SK-N-SH (cell line): ENCODE data around the gene VASH2. TPM values are rescaled to one million over a fixed set of nuclear protein-coding genes. Genes with fewer than 3 reads are reported as not detected.
"Not testable (repeated sequence)": the region's sequence is repeated elsewhere in the genome, so short reads cannot be mapped to it uniquely, and the experiment has no call there.

Experiments used
- CTCF ChIA-PET: fragments of 300-600, 350-600 bp; formaldehyde crosslinking; extraction: SDS; loops from one replicate; lab custom pipeline; 2021; lab: Yijun Ruan, JAX
- POLR2A ChIA-PET: fragments of 350-600 bp; sonication (Branson Sonifier 250); formaldehyde crosslinking; extraction: SDS; loops from one replicate; lab custom pipeline; 2020; ENCODE audit warnings: antibody characterized with exemption, inconsistent platforms; lab: Yijun Ruan, JAX
- DNase-seq: peaks from one replicate; pipeline ENCODE4 v3.0.0; 2012
- H2AFZ ChIP-seq: fragments of 200-600 bp; sonication (generic); 2 replicates; pipeline ENCODE4 v1.8.1; 2016; ENCODE audit warnings: antibody characterized with exemption, mild to moderate bottlenecking, low read depth
- H3F3A ChIP-seq: fragments of 200-600 bp; sonication (generic); replicated peaks from 2 replicates; pipeline ENCODE3; 2016; ENCODE audit warnings: antibody characterized with exemption, mild to moderate bottlenecking; ENCODE audit not compliant: insufficient read depth
- H3K27ac ChIP-seq, 2 experiments: fragments of 200-500 bp in 1 of 2; fragments of 200-600 bp in 1 of 2; sonication (Bioruptor generic) in 1 of 2; sonication (generic), shearing (Covaris generic) in 1 of 2; 2 replicates each; pipeline versions ENCODE4 v1.5.1 to v1.6.1; 2014 to 2016; ENCODE audit warnings: low read depth in 2 of 2, inconsistent platforms in 1 of 2, low read length in 1 of 2, mild to moderate bottlenecking in 1 of 2, mixed read lengths in 1 of 2
- H3K27me3 ChIP-seq: fragments of 200-600 bp; sonication (generic), shearing (Covaris generic); 2 replicates; pipeline ENCODE4 v1.6.1; 2016; ENCODE audit warnings: mixed run types; ENCODE audit not compliant: insufficient read depth
- H3K36me3 ChIP-seq, 2 experiments: fragments of 200-500 bp in 1 of 2; fragments of 200-600 bp in 1 of 2; sonication (Bioruptor generic) in 1 of 2; sonication (generic) in 1 of 2; replicated peaks in 1 of 2; 2 replicates each; pipeline versions ENCODE3 to v1.5.1; 2014 to 2016; ENCODE audit warnings: low read length in 1 of 2, mild to moderate bottlenecking in 1 of 2; ENCODE audit not compliant: insufficient read depth in 2 of 2, control insufficient read depth in 1 of 2
- H3K4me1 ChIP-seq, 2 experiments: fragments of 200-500 bp in 1 of 2; fragments of 200-600 bp in 1 of 2; sonication (Bioruptor generic) in 1 of 2; sonication (generic), shearing (Covaris generic) in 1 of 2; 2 replicates each; pipeline versions ENCODE4 v1.5.1 to v1.6.1; 2014 to 2016; ENCODE audit warnings: low read depth in 1 of 2, low read length in 1 of 2, mixed run types in 1 of 2; ENCODE audit not compliant: insufficient read depth in 2 of 2, control insufficient read depth in 1 of 2
- H3K4me2 ChIP-seq: fragments of 200-600 bp; sonication (generic), shearing (Covaris generic); 2 replicates; pipeline ENCODE4 v1.6.1; 2017; ENCODE audit warnings: mixed run types
- H3K4me3 ChIP-seq, 2 experiments: fragments of 200-500 bp in 1 of 2; fragments of 200-600 bp in 1 of 2; sonication (Bioruptor generic) in 1 of 2; sonication (generic), shearing (Covaris generic) in 1 of 2; 2 replicates each; pipeline versions ENCODE4 v1.5.1 to v1.8.1; 2014 to 2016; ENCODE audit warnings: low read depth in 2 of 2, inconsistent platforms in 1 of 2, low read length in 1 of 2, mild to moderate bottlenecking in 1 of 2, mixed read lengths in 1 of 2, moderate library complexity in 1 of 2
- H3K79me2 ChIP-seq: fragments of 200-600 bp; sonication (generic); 2 replicates; pipeline ENCODE4 v1.8.1; 2017; ENCODE audit warnings: mild to moderate bottlenecking; ENCODE audit not compliant: insufficient read depth
- H3K9ac ChIP-seq: fragments of 200-600 bp; sonication (generic); 2 replicates; pipeline ENCODE4 v1.6.1; 2017; ENCODE audit warnings: mixed run types
- H3K9me2 ChIP-seq: fragments of 200-600 bp; sonication (generic); 2 replicates; pipeline ENCODE4 v1.6.1; 2017; ENCODE audit warnings: mixed run types
- H3K9me3 ChIP-seq: fragments of 200-600 bp; sonication (generic); 2 replicates; pipeline ENCODE4 v1.6.1; 2017; ENCODE audit warnings: mixed run types, mild to moderate bottlenecking, moderate library complexity
- H4K20me1 ChIP-seq: fragments of 200-600 bp; sonication (generic); 2 replicates; pipeline ENCODE4 v1.6.1; 2017; ENCODE audit warnings: mild to moderate bottlenecking, mixed run types; ENCODE audit not compliant: insufficient read depth
- ELF1 ChIP-seq: IDR thresholded peaks from 2 replicates; pipeline ENCODE4 v1.4.0; 2012
- GABPA ChIP-seq: IDR thresholded peaks from 2 replicates; pipeline ENCODE4 v1.4.0; 2012; ENCODE audit warnings: low read depth, mild to moderate bottlenecking
- MAX ChIP-seq: IDR thresholded peaks from 2 replicates; pipeline ENCODE4 v1.4.0; 2012; ENCODE audit warnings: low read depth
- NFIC ChIP-seq: IDR thresholded peaks from 2 replicates; pipeline ENCODE4 v1.4.0; 2012; ENCODE audit warnings: borderline replicate concordance
- POLR2AphosphoS5 ChIP-seq: IDR thresholded peaks from 2 replicates; pipeline ENCODE4 v1.6.1; 2012; ENCODE audit warnings: low read depth, low read length
- RAD21 ChIP-seq: IDR thresholded peaks from 2 replicates; pipeline ENCODE4 v1.6.1; 2012; ENCODE audit warnings: mild to moderate bottlenecking, low read length
- RCOR1 ChIP-seq: fragments of 150-350 bp; IDR thresholded peaks from 2 replicates; pipeline ENCODE4 v1.6.1; 2017; ENCODE audit warnings: antibody characterized with exemption, low read length
- RFX5 ChIP-seq: IDR thresholded peaks from 2 replicates; pipeline ENCODE4 v1.6.1; 2012; ENCODE audit warnings: mild to moderate bottlenecking, improper control_type of control experiment, low read length
- RXRA ChIP-seq: IDR thresholded peaks from 2 replicates; pipeline ENCODE4 v1.4.0; 2012; ENCODE audit warnings: low read depth, mild to moderate bottlenecking, borderline replicate concordance
- TCF12 ChIP-seq: IDR thresholded peaks from 2 replicates; pipeline ENCODE4 v1.4.0; 2012
- WGBS: methylation state at CpG from one replicate; pipeline ENCODE4 v1.1.6; 2017; ENCODE audit warnings: low lambda C conversion rate; 5-methylcytosine and 5-hydroxymethylcytosine counted together
- polyA plus RNA-seq, 3 experiments: library from polyadenylated mRNA; depleted of rRNA; stranded (reverse); fragments of >200 nt; gene quantifications; 2 replicates each; pipeline ENCODE4 v1.2.3, GENCODE V29; 2012
- TF ChIP-seq, protein P1 (sequence below): IDR thresholded peaks from 2 replicates; pipeline ENCODE4 v1.6.1; 2012; ENCODE audit warnings: mild to moderate bottlenecking, low read depth, low read length, moderate library complexity
- TF ChIP-seq, protein P2 (sequence below): fragments of 200-600 bp; sonication (generic); IDR thresholded peaks from 2 replicates; pipeline ENCODE4 v1.6.1; 2017; ENCODE audit warnings: antibody characterized with exemption, mild to moderate bottlenecking, moderate library complexity

Gene VASH2
- polyA plus RNA-seq, 1 of the 3 experiments (the other 2 are of a cell fraction): 0.41 TPM

DNA sequence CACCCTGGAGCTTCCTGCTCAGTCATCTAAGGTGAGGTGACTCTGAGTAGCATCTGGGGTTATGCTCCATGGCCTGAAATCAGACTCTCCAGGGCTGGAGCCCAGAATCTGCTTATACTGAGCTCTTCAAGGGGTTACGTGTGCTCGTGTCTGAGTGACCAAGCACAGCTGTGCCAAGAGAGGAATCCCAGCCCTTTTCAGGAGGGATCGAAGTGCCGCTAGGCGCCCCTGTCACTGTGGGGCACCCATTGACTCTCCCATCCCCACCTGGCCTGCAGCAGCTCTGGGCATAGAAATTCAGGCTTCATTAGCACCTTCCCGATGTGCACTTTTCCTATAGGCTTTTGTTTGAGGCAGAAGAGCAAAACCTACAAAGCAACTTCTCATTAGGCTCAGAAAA lies 13.8 kb downstream of the VASH2 start (continued):
- no peak for TF ChIP-seq RXRA
- no peak for TF ChIP-seq TCF12
- TF ChIP-seq MAX: no peak
- TF ChIP-seq POLR2AphosphoS5: no peak
- no peak for TF ChIP-seq ELF1

GRCh38 chr1:212964993-212965392 lies 14.7 kb downstream of the VASH2 start:
- CTCF ChIA-PET: interaction anchor here (1.8 kb wide), 1 partner anchor 29 kb away, joined by 7 read pairs; no protein-coding TSS in a partner anchor
- POLR2A ChIA-PET, H3K27ac ChIP-seq, H4K20me1 ChIP-seq, H3K9ac ChIP-seq, H3F3A ChIP-seq, H3K27me3 ChIP-seq, H3K36me3 ChIP-seq, H3K4me1 ChIP-seq, H3K4me2 ChIP-seq, H3K9me2 ChIP-seq, DNase-seq, H3K79me2 ChIP-seq, H3K9me3 ChIP-seq, H3K4me3 ChIP-seq, H2AFZ ChIP-seq: not testable (repeated sequence)
- 100% methylated on average over 1 of the region's 1 CpG for WGBS

GRCh38 chr1:212966616-212967015 lies 16.3 kb downstream of the VASH2 start:
- no peaks in the 10 kb centered on the region for H3K36me3 ChIP-seq
- ChIA-PET POLR2A (no interaction called here), CTCF (interaction anchor here (1.4 to 2.2 kb wide), 3 partner anchors 29 to 509 kb away, joined by 3 to 14 read pairs (median 3); no protein-coding TSS in a partner anchor)
- H3K79me2 ChIP-seq: no peaks in the 10 kb centered on the region
- WGBS: 91% methylated on average over 5 of the region's 5 CpGs
- H3K27me3 ChIP-seq: no peaks in the 10 kb centered on the region; the same call in 1 of the 2 replicates
- no peaks in the 10 kb centered on the region for H4K20me1 ChIP-seq
- TF ChIP-seq NFIC (no peak), RFX5 (no peak)
- peaks cover 0 to 2% of the 10 kb centered on the region in 2 experiments; a peak in 1 of 4 replicates for H3K4me1 ChIP-seq
- no peaks in the 10 kb centered on the region for H3K9me3 ChIP-seq
- H3K9ac ChIP-seq: no peak overlapping the region
- H3K4me2 ChIP-seq: no peak overlapping the region
- no peak overlapping the region for H2AFZ ChIP-seq
- no peaks in the 10 kb centered on the region for H3K9me2 ChIP-seq
- H3K4me3 ChIP-seq: no peak overlapping the region
- H3K27ac ChIP-seq: no peak overlapping the region
- no peak for DNase-seq
- H3F3A ChIP-seq: no peaks in the 10 kb centered on the region

GRCh38 chr1:212967801-212968200 lies 17.5 kb downstream of the VASH2 start:
- no peaks in the 10 kb centered on the region for H3K27me3 ChIP-seq
- H3K4me2 ChIP-seq: no peak overlapping the region
- H3K9ac ChIP-seq: no peak overlapping the region
- DNase-seq: peak; percentile 57
- no peaks in the 10 kb centered on the region for H4K20me1 ChIP-seq
- no peaks in the 10 kb centered on the region for H3K9me3 ChIP-seq
- no peaks in the 10 kb centered on the region for H3K9me2 ChIP-seq
- H3K36me3 ChIP-seq: no peaks in the 10 kb centered on the region
- ChIA-PET POLR2A (interaction anchor here (0.7 to 1.4 kb wide), 2 partner anchors 17 to 110 kb away, joined by 3 read pairs; no protein-coding TSS in a partner anchor), CTCF (interaction anchor here (0.6 to 2.2 kb wide), 14 partner anchors 9 to 865 kb away, joined by 3 to 14 read pairs (median 3); partner anchors contain the start of gene VASH2)
- no peak overlapping the region for H3K27ac ChIP-seq
- H3K4me3 ChIP-seq: no peak overlapping the region
- WGBS: 80% methylated on average over 8 of the region's 8 CpGs
- TF ChIP-seq GABPA (no peak), RCOR1 (no peak), RAD21 (no peak)
- TF ChIP-seq, protein P1, sequence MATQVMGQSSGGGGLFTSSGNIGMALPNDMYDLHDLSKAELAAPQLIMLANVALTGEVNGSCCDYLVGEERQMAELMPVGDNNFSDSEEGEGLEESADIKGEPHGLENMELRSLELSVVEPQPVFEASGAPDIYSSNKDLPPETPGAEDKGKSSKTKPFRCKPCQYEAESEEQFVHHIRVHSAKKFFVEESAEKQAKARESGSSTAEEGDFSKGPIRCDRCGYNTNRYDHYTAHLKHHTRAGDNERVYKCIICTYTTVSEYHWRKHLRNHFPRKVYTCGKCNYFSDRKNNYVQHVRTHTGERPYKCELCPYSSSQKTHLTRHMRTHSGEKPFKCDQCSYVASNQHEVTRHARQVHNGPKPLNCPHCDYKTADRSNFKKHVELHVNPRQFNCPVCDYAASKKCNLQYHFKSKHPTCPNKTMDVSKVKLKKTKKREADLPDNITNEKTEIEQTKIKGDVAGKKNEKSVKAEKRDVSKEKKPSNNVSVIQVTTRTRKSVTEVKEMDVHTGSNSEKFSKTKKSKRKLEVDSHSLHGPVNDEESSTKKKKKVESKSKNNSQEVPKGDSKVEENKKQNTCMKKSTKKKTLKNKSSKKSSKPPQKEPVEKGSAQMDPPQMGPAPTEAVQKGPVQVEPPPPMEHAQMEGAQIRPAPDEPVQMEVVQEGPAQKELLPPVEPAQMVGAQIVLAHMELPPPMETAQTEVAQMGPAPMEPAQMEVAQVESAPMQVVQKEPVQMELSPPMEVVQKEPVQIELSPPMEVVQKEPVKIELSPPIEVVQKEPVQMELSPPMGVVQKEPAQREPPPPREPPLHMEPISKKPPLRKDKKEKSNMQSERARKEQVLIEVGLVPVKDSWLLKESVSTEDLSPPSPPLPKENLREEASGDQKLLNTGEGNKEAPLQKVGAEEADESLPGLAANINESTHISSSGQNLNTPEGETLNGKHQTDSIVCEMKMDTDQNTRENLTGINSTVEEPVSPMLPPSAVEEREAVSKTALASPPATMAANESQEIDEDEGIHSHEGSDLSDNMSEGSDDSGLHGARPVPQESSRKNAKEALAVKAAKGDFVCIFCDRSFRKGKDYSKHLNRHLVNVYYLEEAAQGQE: no peak
- TF ChIP-seq, protein P2, sequence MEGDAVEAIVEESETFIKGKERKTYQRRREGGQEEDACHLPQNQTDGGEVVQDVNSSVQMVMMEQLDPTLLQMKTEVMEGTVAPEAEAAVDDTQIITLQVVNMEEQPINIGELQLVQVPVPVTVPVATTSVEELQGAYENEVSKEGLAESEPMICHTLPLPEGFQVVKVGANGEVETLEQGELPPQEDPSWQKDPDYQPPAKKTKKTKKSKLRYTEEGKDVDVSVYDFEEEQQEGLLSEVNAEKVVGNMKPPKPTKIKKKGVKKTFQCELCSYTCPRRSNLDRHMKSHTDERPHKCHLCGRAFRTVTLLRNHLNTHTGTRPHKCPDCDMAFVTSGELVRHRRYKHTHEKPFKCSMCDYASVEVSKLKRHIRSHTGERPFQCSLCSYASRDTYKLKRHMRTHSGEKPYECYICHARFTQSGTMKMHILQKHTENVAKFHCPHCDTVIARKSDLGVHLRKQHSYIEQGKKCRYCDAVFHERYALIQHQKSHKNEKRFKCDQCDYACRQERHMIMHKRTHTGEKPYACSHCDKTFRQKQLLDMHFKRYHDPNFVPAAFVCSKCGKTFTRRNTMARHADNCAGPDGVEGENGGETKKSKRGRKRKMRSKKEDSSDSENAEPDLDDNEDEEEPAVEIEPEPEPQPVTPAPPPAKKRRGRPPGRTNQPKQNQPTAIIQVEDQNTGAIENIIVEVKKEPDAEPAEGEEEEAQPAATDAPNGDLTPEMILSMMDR: peak; percentile 59
- no peaks in the 10 kb centered on the region for H3K79me2 ChIP-seq
- no peaks in the 10 kb centered on the region for H3F3A ChIP-seq
- H2AFZ ChIP-seq: no peak overlapping the region
- H3K4me1 ChIP-seq: peaks cover 0 to 2% of the 10 kb centered on the region in 2 experiments; a peak in 1 of 4 replicates
